GM12878 (cell line): Measurements from ENCODE around the gene HSD17B1. TPM values are rescaled to one million over a fixed set of nuclear protein-coding genes. Genes with fewer than 3 reads are reported as not detected.

Experiments used
- ATAC-seq: fragments of 200-7000 bp; cut with Tn5 transposase; 3 replicates; pipeline ENCODE4 v1.9.1; 2020; ENCODE audit warnings: mild to moderate bottlenecking, moderate library complexity
- BruUV-seq: library from RNA; stranded (reverse); fragments of 400-500 nt; replicated peaks from 2 replicates; lab custom pipeline; 2021; lab: Mats Ljungman, UMichigan
- CTCF ChIA-PET: fragments of 300-600 bp; sonication (Branson Sonifier 250); formaldehyde crosslinking; extraction: SDS; loops from one replicate; lab custom pipeline; 2021; ENCODE audit warnings: inconsistent platforms; lab: Yijun Ruan, JAX
- POLR2A ChIA-PET: fragments of 350-600 bp; formaldehyde crosslinking; extraction: SDS; loops from one replicate; lab custom pipeline; 2021; ENCODE audit warnings: inconsistent platforms; lab: Charles Lee
- RAD21 ChIA-PET: fragments of 300-600 bp; sonication (Branson Sonifier 250); formaldehyde crosslinking; loops from one replicate; lab custom pipeline; 2023; ENCODE audit warnings: antibody characterized with exemption; ENCODE audit not compliant: unreplicated experiment; lab: Charles Lee
- SMC1A ChIA-PET: fragments of 300-600 bp; sonication (Branson Sonifier 250); formaldehyde crosslinking; loops from one replicate; lab custom pipeline; 2023; ENCODE audit not compliant: unreplicated experiment, uncharacterized antibody; lab: Charles Lee
- DNase-seq: peaks from one replicate; pipeline ENCODE4 v3.0.0-alpha.2; 2011; ENCODE audit warnings: low read depth, low spot score
- FAIRE-seq: peaks from 3 replicates; lab custom pipeline; 2011; peaks lifted over from hg19 to GRCh38; lab: Jason Lieb, UNC
- H2AFZ ChIP-seq: 2 replicates; pipeline ENCODE4 v1.6.0; 2011; ENCODE audit warnings: low read depth, low read length, control low read depth; ENCODE audit not compliant: control insufficient read depth
- H3K27ac ChIP-seq: 2 replicates; pipeline ENCODE4 v1.5.1; 2011; ENCODE audit warnings: control low read depth; ENCODE audit not compliant: control insufficient read depth, insufficient read depth
- H3K27me3 ChIP-seq, 2 experiments: replicated peaks in 1 of 2; 2 replicates each; pipeline versions ENCODE4 v1.6.0 to v1.6.1; 2011; ENCODE audit warnings: low read length in 1 of 2; ENCODE audit not compliant: control insufficient read depth in 2 of 2, insufficient read depth in 2 of 2
- H3K36me3 ChIP-seq, 2 experiments: 2 replicates each; pipeline ENCODE4 v1.5.1; 2011; ENCODE audit warnings: low read length in 1 of 2; ENCODE audit not compliant: control insufficient read depth in 2 of 2, insufficient read depth in 2 of 2
- H3K4me1 ChIP-seq: 2 replicates; pipeline ENCODE4 v1.6.1; 2011; ENCODE audit warnings: mild to moderate bottlenecking, low read length, moderate library complexity, mixed read lengths; ENCODE audit not compliant: control insufficient read depth, insufficient read depth
- H3K4me2 ChIP-seq: 2 replicates; pipeline ENCODE4 v1.6.0; 2011; ENCODE audit warnings: control low read depth; ENCODE audit not compliant: control insufficient read depth, insufficient read depth
- H3K4me3 ChIP-seq: fragments of 200-600 bp; sonication (generic); 2 replicates; pipeline ENCODE4 v1.5.1; 2016
- H3K79me2 ChIP-seq: 2 replicates; pipeline ENCODE4 v1.6.0; 2011; ENCODE audit warnings: low read length; ENCODE audit not compliant: control insufficient read depth, insufficient read depth
- H3K9ac ChIP-seq: 2 replicates; pipeline ENCODE4 v1.8.0; 2011; ENCODE audit warnings: low read length, control low read depth, mixed read lengths; ENCODE audit not compliant: control insufficient read depth, insufficient read depth
- H3K9me3 ChIP-seq: replicated peaks from 3 replicates; pipeline ENCODE4 v1.5.1; 2011; ENCODE audit warnings: mild to moderate bottlenecking, low read length; ENCODE audit not compliant: control insufficient read depth, insufficient read depth
- H4K20me1 ChIP-seq: 2 replicates; pipeline ENCODE4 v1.6.0; 2011; ENCODE audit not compliant: control insufficient read depth, insufficient read depth
- BCL11A ChIP-seq: IDR thresholded peaks from 2 replicates; pipeline ENCODE4 v1.6.1; 2011; ENCODE audit warnings: low read depth, low read length
- JUND ChIP-seq: IDR thresholded peaks from 2 replicates; pipeline ENCODE4 v1.6.1; 2012; ENCODE audit warnings: low read depth, mild to moderate bottlenecking, low read length, improper control_type of control experiment, moderate library complexity
- MLLT1 ChIP-seq: fragments of 450-650 bp; IDR thresholded peaks from 2 replicates; pipeline ENCODE4 v1.6.1; 2016; ENCODE audit warnings: mild to moderate bottlenecking
- RAD21 ChIP-seq: IDR thresholded peaks from 2 replicates; pipeline ENCODE4 v1.6.1; 2011; ENCODE audit warnings: mild to moderate bottlenecking, low read depth, low read length, moderate library complexity; ENCODE audit not compliant: insufficient read depth
- RUNX3 ChIP-seq: IDR thresholded peaks from 2 replicates; pipeline ENCODE4 v1.6.1; 2012; ENCODE audit warnings: low read length, inconsistent platforms
- WGBS: methylation state at CpG from one replicate; pipeline ENCODE4 v1.1.6; 2016; ENCODE audit warnings: low lambda C conversion rate; ENCODE audit not compliant: insufficient replicate concordance, insufficient coverage; ENCODE audit errors: missing lambda C conversion rate; 5-methylcytosine and 5-hydroxymethylcytosine counted together
- in situ Hi-C: fragments of 300-500 bp; cut with MboI; formaldehyde crosslinking; loops from 9 replicates; pipeline ENCODE4 v1.14.3; 2018; ENCODE audit warnings: mixed read lengths
- intact Hi-C: fragments of 100-400 bp; cut with micrococcal nuclease; formaldehyde crosslinking; loops from one replicate; pipeline ENCODE4 v1.14.2; 2022; ENCODE audit not compliant: unreplicated experiment
- polyA plus RNA-seq, 11 experiments: library from polyadenylated mRNA; depleted of rRNA in 4 of 11; unstranded in 6 of 11; stranded (reverse) in 5 of 11; fragments of >200 nt; fragmentation: Nextera tagmentation in 4 of 11; fragmentation: Illumina TruSeq in 1 of 11; extraction: Ambion mirVana in 4 of 11; extraction: Trizol in 1 of 11; gene quantifications; 1 replicate in 1 of 11; 2 replicates in 10 of 11; pipeline versions ENCODE4 v1.2.1 to v1.2.3, GENCODE V29; 2011 to 2016; ENCODE audit warnings: inconsistent platforms in 2 of 11, missing spikeins in 2 of 11, low read depth in 1 of 11
- total RNA-seq, 4 experiments: library from RNA; depleted of rRNA in 3 of 4; stranded (reverse); fragments of >200 nt in 3 of 4; fragmentation: Illumina TruSeq in 1 of 4; extraction: Trizol in 1 of 4; gene quantifications; 2 replicates each; pipeline versions ENCODE4 v1.2.1 to v1.2.3, GENCODE V29; 2013 to 2021

Gene HSD17B1
- total and polyA plus RNA-seq, 10 of the 15 experiments (the other 5 are each of a cell fraction or from before 2014, with no cell fraction given): 0.15 to 1.1 (median 0.42) TPM

GRCh38 chr17:42548070-42548837 is 4.5 kb upstream of the HSD17B1 start (continued):
- TF ChIP-seq BCL11A (no peak), JUND (no peak; the same call in 1 of the 2 replicates)
- TF ChIP-seq, all 136 proteins: peak for 29

- no peak for DNase-seq
- WGBS: 59% methylated on average over 14 of the region's 14 CpGs
- in situ Hi-C loops: no loop called here
- H3K4me3 ChIP-seq: peak overlapping the region; percentile 58
- no peaks in the 10 kb centered on the region for H4K20me1 ChIP-seq
- peaks cover 5% of the 10 kb centered on the region for H3K79me2 ChIP-seq
- H3K36me3 ChIP-seq: no peaks in the 10 kb centered on the region; a peak in 1 of 4 replicates
- TF ChIP-seq MLLT1: peak; percentile 72; the same call in 1 of the 2 replicates
- peak; percentile 21; the same call in 1 of the 2 replicates for TF ChIP-seq RUNX3
- TF ChIP-seq RAD21: no peak
- no TSS peak for BruUV-seq
- H3K27me3 ChIP-seq: no peaks in the 10 kb centered on the region
- ChIA-PET SMC1A (interaction anchor here (0.7 to 2.0 kb wide), 7 partner anchors 11 to 214 kb away, joined by 3 to 11 read pairs (median 4); partner anchors contain the start of gene NAGLU), CTCF (interaction anchor here (1.1 to 3.0 kb wide), 15 partner anchors 9 to 276 kb away, joined by 3 to 21 read pairs (median 5); partner anchors contain the start of genes MLX, NAGLU, PLEKHH3 and PSMC3IP), RAD21 (interaction anchor here (1.3 to 2.0 kb wide), 5 partner anchors 12 to 449 kb away, joined by 3 to 11 read pairs (median 6); partner anchors contain the start of genes PLEKHH3, PSMC3IP and RPL27), POLR2A (interaction anchor here (1.0 to 1.6 kb wide), 6 partner anchors 13 to 106 kb away, joined by 3 to 11 read pairs (median 4); partner anchors contain the start of genes NAGLU, PSMC3IP and TUBG1)
- intact Hi-C loops: loop anchor here (5.0 kb wide), 1 partner anchor 213 kb away; the partner anchor contains the start of gene RAMP2
- peak overlapping the region; percentile 56; the same call in 1 of the 2 replicates for H3K9ac ChIP-seq
- ATAC-seq: peak; percentile 2; the same call in 1 of the 3 replicates
- peaks cover 11% of the 10 kb centered on the region for H3K4me1 ChIP-seq
- no peak overlapping the region for H3K27ac ChIP-seq
- no peaks in the 10 kb centered on the region for H3K9me3 ChIP-seq
- no peak for FAIRE-seq
- H2AFZ ChIP-seq: no peak overlapping the region; the same call in 1 of the 2 replicates
- H3K4me2 ChIP-seq: peak overlapping the region; percentile 92
These were observed 3.5 kb upstream of the HSD17B1 start for GRCh38 chr17:42548993-42549755.
